ENCODE measurements around the gene ERC1. TPM values are rescaled to one million over a fixed set of nuclear protein-coding genes. Genes with fewer than 3 reads are reported as not detected.

ERC1 gene
- total RNA-seq, 4 donors from 2014 or later, result 23.5 to 74.8 (median 57.0) TPM

GRCh38 chr12:971991-972390 lies 19.0 kb upstream of the ERC1 start:
- in situ Hi-C loops (cut with MboI; ENCODE audit: low pct_ligation_motif_present in 1 of 4, low pct_unique_long_range_greater_than_20kb in 1 of 4, low sequenced_read_pairs in 3 of 4), result no loop called here
- WGBS, 2 donors (ENCODE audit: low coverage in 1 of 2), result 91 to 98% methylated on average over 4 of the region's 4 CpGs

GRCh38 chr12:974271-974862 lies 16.7 kb upstream of the ERC1 start:
- DNase-seq, result no peak
- Histone ChIP-seq H3K27ac (no peak overlapping the region), H3K9me3 (no peaks in the 10 kb centered on the region), H3K4me3 (no peak overlapping the region), H3K36me3 (no peaks in the 10 kb centered on the region), H3K27me3 (no peaks in the 10 kb centered on the region), H3K4me1 (no peaks in the 10 kb centered on the region)
- intact Hi-C loops (cut with DNase I; ENCODE audit: low total_unique reads) (no loop called here), in situ Hi-C loops (cut with MboI; ENCODE audit: low pct_ligation_motif_present in 1 of 4, low pct_unique_long_range_greater_than_20kb in 1 of 4, low sequenced_read_pairs in 3 of 4) (no loop called here)
- TF ChIP-seq CTCF (IDR thresholded peaks at IDR 0.05) (no peak), POLR2A (IDR thresholded peaks at IDR 0.05) (no peak), EP300 (IDR thresholded peaks at IDR 0.05; ENCODE audit: low read depth) (no peak), POLR2AphosphoS5 (IDR thresholded peaks at IDR 0.05) (no peak)
- 92 to 98% methylated on average over 3 to 4 of the region's 4 CpGs for WGBS, 2 donors (ENCODE audit: low coverage in 1 of 2)

More at GRCh38 chr12:971991-972390, 19.0 kb upstream of the ERC1 start:
- H3K36me3 ChIP-seq, result no peaks in the 10 kb centered on the region
- intact Hi-C loops (cut with DNase I; ENCODE audit: low total_unique reads), result no loop called here
- H3K4me1 ChIP-seq, result no peaks in the 10 kb centered on the region
- TF ChIP-seq POLR2A (IDR thresholded peaks at IDR 0.05) (no peak), EP300 (IDR thresholded peaks at IDR 0.05; ENCODE audit: low read depth) (no peak), POLR2AphosphoS5 (IDR thresholded peaks at IDR 0.05) (no peak), CTCF (IDR thresholded peaks at IDR 0.05) (no peak)
- no peak overlapping the region for H3K27ac ChIP-seq
- H3K27me3 ChIP-seq, result no peaks in the 10 kb centered on the region
- no peak for DNase-seq
- H3K9me3 ChIP-seq, result no peaks in the 10 kb centered on the region
- H3K4me3 ChIP-seq, result no peak overlapping the region

- DNase-seq, result no peak
- Histone ChIP-seq H3K4me1 (no peaks in the 10 kb centered on the region), H3K27ac (no peak overlapping the region), H3K9me3 (no peaks in the 10 kb centered on the region), H3K36me3 (no peaks in the 10 kb centered on the region), H3K27me3 (no peaks in the 10 kb centered on the region), H3K4me3 (no peak overlapping the region)
- TF ChIP-seq POLR2AphosphoS5 (IDR thresholded peaks at IDR 0.05) (no peak), EP300 (IDR thresholded peaks at IDR 0.05; ENCODE audit: low read depth) (no peak), POLR2A (IDR thresholded peaks at IDR 0.05) (no peak), CTCF (IDR thresholded peaks at IDR 0.05) (no peak)
- intact Hi-C loops (cut with DNase I; ENCODE audit: low total_unique reads), result no loop called here
- 94 to 95% methylated on average over 3 to 6 of the region's 6 CpGs for whole genome bisulfite sequencing, 2 donors (ENCODE audit: low coverage in 1 of 2)
- in situ Hi-C loops (cut with MboI; ENCODE audit: low pct_ligation_motif_present in 1 of 4, low pct_unique_long_range_greater_than_20kb in 1 of 4, low sequenced_read_pairs in 3 of 4), result no loop called here
These were observed 14.4 kb upstream of the ERC1 start for GRCh38 chr12:976644-977043.

- Histone ChIP-seq H3K4me3 (no peak overlapping the region), H3K27me3 (no peaks in the 10 kb centered on the region), H3K4me1 (no peaks in the 10 kb centered on the region), H3K9me3 (no peaks in the 10 kb centered on the region), H3K27ac (no peak overlapping the region), H3K36me3 (no peaks in the 10 kb centered on the region)
- no peak for DNase-seq
- 93 to 95% methylated on average over 4 of the region's 4 CpGs for WGBS, 2 donors (ENCODE audit: low coverage in 1 of 2)
- TF ChIP-seq EP300 (IDR thresholded peaks at IDR 0.05; ENCODE audit: low read depth), result no peak
- no peak for TF ChIP-seq POLR2A (IDR thresholded peaks at IDR 0.05)
- TF ChIP-seq POLR2AphosphoS5 (IDR thresholded peaks at IDR 0.05), result no peak
- intact Hi-C loops (cut with DNase I; ENCODE audit: low total_unique reads) (no loop called here), in situ Hi-C loops (cut with MboI; ENCODE audit: low pct_ligation_motif_present in 1 of 4, low pct_unique_long_range_greater_than_20kb in 1 of 4, low sequenced_read_pairs in 3 of 4) (no loop called here)
These were observed 13.9 kb upstream of the ERC1 start for GRCh38 chr12:977156-977555.

- TF ChIP-seq POLR2A (IDR thresholded peaks at IDR 0.05), result no peak
- TF ChIP-seq POLR2AphosphoS5 (IDR thresholded peaks at IDR 0.05), result no peak
- TF ChIP-seq EP300 (IDR thresholded peaks at IDR 0.05; ENCODE audit: low read depth), result no peak
- WGBS, 2 donors (ENCODE audit: low coverage in 1 of 2), result 77 to 83% methylated on average over 4 to 5 of the region's 5 CpGs
- Histone ChIP-seq H3K27ac (no peak overlapping the region), H3K36me3 (no peaks in the 10 kb centered on the region), H3K4me1 (no peaks in the 10 kb centered on the region), H3K27me3 (no peaks in the 10 kb centered on the region), H3K9me3 (no peaks in the 10 kb centered on the region), H3K4me3 (no peak overlapping the region)
- intact Hi-C loops (cut with DNase I; ENCODE audit: low total_unique reads) (no loop called here), in situ Hi-C loops (cut with MboI; ENCODE audit: low pct_ligation_motif_present in 1 of 4, low pct_unique_long_range_greater_than_20kb in 1 of 4, low sequenced_read_pairs in 3 of 4) (no loop called here)
- DNase-seq, result no peak
These were observed 11.7 kb upstream of the ERC1 start for GRCh38 chr12:979349-979748.
